ENCODE results near the gene NTF3. TPM values are rescaled to one million over a fixed set of nuclear protein-coding genes. Genes with fewer than 3 reads are reported as not detected.

The NTF3 gene
- total RNA-seq, 1 donor from 2014 or later, result 0.33 TPM

DNA sequence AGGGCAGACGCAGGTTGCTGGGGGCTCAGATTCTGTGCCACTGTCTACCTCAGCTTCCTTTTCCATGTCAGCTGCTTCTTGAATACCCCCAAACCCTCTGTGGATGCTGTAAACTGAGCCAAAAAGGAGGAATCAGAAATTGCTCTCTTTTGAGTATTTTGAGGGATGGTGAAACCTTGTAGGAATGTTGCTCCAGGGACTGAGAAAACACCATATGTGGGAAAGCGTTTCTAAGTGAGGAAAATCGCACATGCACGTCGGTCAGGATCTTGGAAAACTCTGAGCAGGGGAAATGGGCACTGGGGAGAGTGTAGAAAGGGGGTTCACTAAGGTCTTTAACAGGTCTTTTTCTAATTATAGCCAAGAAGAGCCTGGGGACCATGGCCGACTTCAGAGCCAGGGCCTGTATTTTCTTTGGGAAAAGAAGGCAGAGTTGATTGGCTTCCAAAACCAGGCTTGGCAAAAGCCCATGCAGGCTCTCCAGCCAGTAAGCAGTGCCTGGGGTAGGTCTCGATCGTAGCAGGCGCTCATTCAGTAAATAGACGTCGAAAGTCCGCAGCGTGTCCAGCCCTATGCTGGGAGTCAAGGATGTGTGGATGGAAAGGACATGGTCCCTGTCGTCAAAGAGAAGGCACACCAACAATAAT lies 58.0 kb downstream of the NTF3 start:
- Mint-ChIP-seq H3K27me3 (ENCODE audit: low read depth) (no peaks in the 10 kb centered on the region), H3K4me3 (no peak overlapping the region), H3K27ac (ENCODE audit: unreplicated experiment) (no peak overlapping the region), H3K4me1 (peaks cover 3% of the 10 kb centered on the region), H3K36me3 (ENCODE audit: low read depth) (no peaks in the 10 kb centered on the region), H3K9me3 (no peaks in the 10 kb centered on the region)
- no peak for DNase-seq (ENCODE audit: low read depth, low spot score)
- TF ChIP-seq, protein P1, sequence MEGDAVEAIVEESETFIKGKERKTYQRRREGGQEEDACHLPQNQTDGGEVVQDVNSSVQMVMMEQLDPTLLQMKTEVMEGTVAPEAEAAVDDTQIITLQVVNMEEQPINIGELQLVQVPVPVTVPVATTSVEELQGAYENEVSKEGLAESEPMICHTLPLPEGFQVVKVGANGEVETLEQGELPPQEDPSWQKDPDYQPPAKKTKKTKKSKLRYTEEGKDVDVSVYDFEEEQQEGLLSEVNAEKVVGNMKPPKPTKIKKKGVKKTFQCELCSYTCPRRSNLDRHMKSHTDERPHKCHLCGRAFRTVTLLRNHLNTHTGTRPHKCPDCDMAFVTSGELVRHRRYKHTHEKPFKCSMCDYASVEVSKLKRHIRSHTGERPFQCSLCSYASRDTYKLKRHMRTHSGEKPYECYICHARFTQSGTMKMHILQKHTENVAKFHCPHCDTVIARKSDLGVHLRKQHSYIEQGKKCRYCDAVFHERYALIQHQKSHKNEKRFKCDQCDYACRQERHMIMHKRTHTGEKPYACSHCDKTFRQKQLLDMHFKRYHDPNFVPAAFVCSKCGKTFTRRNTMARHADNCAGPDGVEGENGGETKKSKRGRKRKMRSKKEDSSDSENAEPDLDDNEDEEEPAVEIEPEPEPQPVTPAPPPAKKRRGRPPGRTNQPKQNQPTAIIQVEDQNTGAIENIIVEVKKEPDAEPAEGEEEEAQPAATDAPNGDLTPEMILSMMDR (conservative IDR thresholded peaks at IDR 0.05), result no peak

DNA sequence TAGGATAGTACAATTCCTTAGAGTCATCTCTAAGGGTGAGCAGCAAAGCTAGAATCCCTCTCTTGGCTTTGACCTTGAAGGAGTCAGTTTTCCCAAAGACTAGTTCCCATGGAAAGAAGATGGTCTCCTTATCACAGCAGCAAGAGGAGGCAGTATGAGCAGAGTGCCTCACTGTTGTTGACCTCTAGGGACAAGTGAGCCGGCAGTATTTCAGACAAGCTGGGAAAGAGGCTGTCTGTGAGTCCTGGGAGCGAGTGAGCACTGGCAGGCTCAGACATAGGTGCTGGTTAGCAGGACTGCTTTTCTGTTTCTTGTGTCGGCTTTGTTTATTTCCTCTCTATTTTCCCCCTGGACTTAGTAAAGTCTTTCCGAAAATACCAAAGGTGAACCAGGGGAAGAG lies 60.7 kb downstream of the NTF3 start:
- TF ChIP-seq, protein P1 (conservative IDR thresholded peaks at IDR 0.05), result no peak
- Mint-ChIP-seq H3K27me3 (ENCODE audit: low read depth) (no peaks in the 10 kb centered on the region), H3K4me3 (no peak overlapping the region), H3K4me1 (peaks cover 3% of the 10 kb centered on the region), H3K9me3 (no peaks in the 10 kb centered on the region), H3K36me3 (ENCODE audit: low read depth) (no peaks in the 10 kb centered on the region), H3K27ac (ENCODE audit: unreplicated experiment) (no peak overlapping the region)
- no peak for DNase-seq (ENCODE audit: low read depth, low spot score)

DNA sequence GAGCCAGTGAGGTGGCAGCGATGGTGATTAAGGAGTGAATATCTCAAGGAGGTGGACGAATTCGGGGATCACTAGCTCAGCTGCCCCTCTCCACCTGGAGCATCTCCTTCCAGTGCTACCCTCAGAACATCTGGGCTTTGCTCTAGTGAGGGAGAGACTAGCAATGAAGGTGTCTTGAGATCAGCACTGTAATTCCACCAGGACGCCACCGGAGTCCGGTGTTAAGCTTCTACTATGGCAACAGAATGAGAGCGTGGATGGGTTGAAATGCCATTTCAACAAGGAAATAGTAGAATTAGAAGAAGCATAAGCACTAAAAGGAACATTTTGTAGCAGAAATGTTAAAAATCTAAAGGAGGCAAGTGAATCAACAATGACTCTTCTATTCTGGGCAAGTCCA lies 61.1 kb downstream of the NTF3 start:
- no peaks in the 10 kb centered on the region for H3K36me3 Mint-ChIP-seq (ENCODE audit: low read depth)
- H3K4me3 Mint-ChIP-seq, result no peak overlapping the region
- TF ChIP-seq, protein P1 (conservative IDR thresholded peaks at IDR 0.05), result peak; percentile 36
- DNase-seq (ENCODE audit: low read depth, low spot score), result no peak
- H3K27ac Mint-ChIP-seq (ENCODE audit: unreplicated experiment), result no peak overlapping the region
- no peaks in the 10 kb centered on the region for H3K27me3 Mint-ChIP-seq (ENCODE audit: low read depth)
- peaks cover 3% of the 10 kb centered on the region for H3K4me1 Mint-ChIP-seq
- no peaks in the 10 kb centered on the region for H3K9me3 Mint-ChIP-seq

DNA sequence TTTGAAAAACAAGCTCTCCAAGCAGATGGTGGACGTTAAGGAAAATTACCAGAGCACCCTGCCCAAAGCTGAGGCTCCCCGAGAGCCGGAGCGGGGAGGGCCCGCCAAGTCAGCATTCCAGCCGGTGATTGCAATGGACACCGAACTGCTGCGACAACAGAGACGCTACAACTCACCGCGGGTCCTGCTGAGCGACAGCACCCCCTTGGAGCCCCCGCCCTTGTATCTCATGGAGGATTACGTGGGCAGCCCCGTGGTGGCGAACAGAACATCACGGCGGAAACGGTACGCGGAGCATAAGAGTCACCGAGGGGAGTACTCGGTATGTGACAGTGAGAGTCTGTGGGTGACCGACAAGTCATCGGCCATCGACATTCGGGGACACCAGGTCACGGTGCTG lies 62.4 kb downstream of the NTF3 start:
- no peak for DNase-seq (ENCODE audit: low read depth, low spot score)
- H3K36me3 Mint-ChIP-seq (ENCODE audit: low read depth), result no peaks in the 10 kb centered on the region

GRCh38 chr12:5497329-5498053 lies 65.6 kb downstream of the NTF3 start:
- Mint-ChIP-seq H3K4me3 (no peak overlapping the region), H3K36me3 (ENCODE audit: low read depth) (no peaks in the 10 kb centered on the region), H3K4me1 (no peaks in the 10 kb centered on the region), H3K9me3 (no peaks in the 10 kb centered on the region), H3K27ac (ENCODE audit: unreplicated experiment) (peak overlapping the region; percentile 39), H3K27me3 (ENCODE audit: low read depth) (peaks cover 5% of the 10 kb centered on the region)
- DNase-seq (ENCODE audit: low read depth, low spot score), result no peak
- TF ChIP-seq, protein P1 (conservative IDR thresholded peaks at IDR 0.05), result no peak

More for the DNA sequence above, 62.4 kb downstream of the NTF3 start:
- H3K4me1 Mint-ChIP-seq, result no peaks in the 10 kb centered on the region
- H3K27ac Mint-ChIP-seq (ENCODE audit: unreplicated experiment), result no peak overlapping the region
- no peak overlapping the region for H3K4me3 Mint-ChIP-seq
- H3K27me3 Mint-ChIP-seq (ENCODE audit: low read depth), result peaks cover 3% of the 10 kb centered on the region
- H3K9me3 Mint-ChIP-seq, result no peaks in the 10 kb centered on the region
- TF ChIP-seq, protein P1 (conservative IDR thresholded peaks at IDR 0.05), result no peak
